GM12878 (cell line): ENCODE results near the gene GIPC1. TPM values are rescaled to one million over a fixed set of nuclear protein-coding genes. Genes with fewer than 3 reads are reported as not detected.

Source experiments
- CBX5 ChIP-seq: sonication (generic); IDR thresholded peaks from 2 replicates; pipeline ENCODE4 v1.6.1; 2016; ENCODE audit warnings: low read depth, moderate library complexity, mild to moderate bottlenecking, inconsistent platforms
- HDAC2 ChIP-seq: fragments of 200-600 bp; sonication (generic); IDR thresholded peaks from 2 replicates; pipeline ENCODE4 v1.6.1; 2017
- MAX ChIP-seq: IDR thresholded peaks from 2 replicates; pipeline ENCODE4 v1.6.1; 2012; ENCODE audit warnings: low read depth, low read length, improper control_type of control experiment
- MEF2A ChIP-seq: IDR thresholded peaks from 2 replicates; pipeline ENCODE4 v1.6.1; 2011; ENCODE audit warnings: low read depth, mild to moderate bottlenecking, low read length, moderate library complexity; ENCODE audit not compliant: insufficient read depth
- MEF2B ChIP-seq: fragments of 450-650 bp; IDR thresholded peaks from 2 replicates; pipeline ENCODE4 v1.6.1; 2018; ENCODE audit warnings: mild to moderate bottlenecking, moderate library complexity; ENCODE audit not compliant: partially characterized antibody, poor library complexity, severe bottlenecking
- MLLT1 ChIP-seq: fragments of 450-650 bp; IDR thresholded peaks from 2 replicates; pipeline ENCODE4 v1.6.1; 2016; ENCODE audit warnings: mild to moderate bottlenecking
- MYB ChIP-seq: fragments of 150-350 bp; IDR thresholded peaks from 2 replicates; pipeline ENCODE4 v1.6.1; 2014; ENCODE audit warnings: mild to moderate bottlenecking, low read depth, low read length, borderline replicate concordance
- RELB ChIP-seq: fragments of 450-650 bp; IDR thresholded peaks from 2 replicates; pipeline ENCODE4 v1.6.1; 2017; ENCODE audit warnings: low read depth, mild to moderate bottlenecking, moderate library complexity
- SMAD5 ChIP-seq: IDR thresholded peaks from 2 replicates; pipeline ENCODE4 v1.6.1; 2016; ENCODE audit warnings: antibody characterized with exemption, low read depth
- SPI1 ChIP-seq: IDR thresholded peaks from 2 replicates; pipeline ENCODE4 v1.6.1; 2011; ENCODE audit warnings: low read depth, mild to moderate bottlenecking, low read length, moderate library complexity, borderline replicate concordance; ENCODE audit not compliant: insufficient read depth
- TAF1 ChIP-seq: IDR thresholded peaks from 2 replicates; pipeline ENCODE4 v1.6.1; 2011; ENCODE audit warnings: mild to moderate bottlenecking, low read depth, low read length, borderline replicate concordance
- USF2 ChIP-seq: IDR thresholded peaks from 2 replicates; pipeline ENCODE4 v1.6.1; 2011; ENCODE audit warnings: low read depth, low read length, improper control_type of control experiment, borderline replicate concordance
- WRNIP1 ChIP-seq: IDR thresholded peaks from 2 replicates; pipeline ENCODE4 v1.6.1; 2011; ENCODE audit warnings: low read depth, low read length, improper control_type of control experiment, borderline replicate concordance
- YBX1 ChIP-seq: fragments of 450-650 bp; IDR thresholded peaks from 2 replicates; pipeline ENCODE4 v1.6.1; 2016; ENCODE audit warnings: antibody characterized with exemption
- ZBTB11 ChIP-seq: fragments of 450-650 bp; formaldehyde crosslinking; IDR thresholded peaks from 2 replicates; pipeline ENCODE4 v1.5.0; 2022; ENCODE audit warnings: mild to moderate bottlenecking, missing genetic modification characterization
- ZNF384 ChIP-seq: IDR thresholded peaks from 2 replicates; pipeline ENCODE4 v1.6.1; 2012; ENCODE audit warnings: low read depth, mild to moderate bottlenecking, low read length, improper control_type of control experiment, borderline replicate concordance
- ZNF592 ChIP-seq: fragments of 450-650 bp; IDR thresholded peaks from 2 replicates; pipeline ENCODE4 v1.6.1; 2017; ENCODE audit warnings: mild to moderate bottlenecking, moderate library complexity
- ZSCAN29 ChIP-seq: fragments of 450-650 bp; IDR thresholded peaks from 2 replicates; pipeline ENCODE4 v1.6.1; 2017; ENCODE audit warnings: mild to moderate bottlenecking, moderate library complexity
- ZZZ3 ChIP-seq: IDR thresholded peaks from 2 replicates; pipeline ENCODE4 v1.6.1; 2011; ENCODE audit warnings: low read depth; ENCODE audit not compliant: control insufficient read depth, insufficient read length
- polyA plus RNA-seq, 11 experiments: library from polyadenylated mRNA; depleted of rRNA in 4 of 11; unstranded in 6 of 11; stranded (reverse) in 5 of 11; fragments of >200 nt; fragmentation: Nextera tagmentation in 4 of 11; fragmentation: Illumina TruSeq in 1 of 11; extraction: Ambion mirVana in 4 of 11; extraction: Trizol in 1 of 11; gene quantifications; 1 replicate in 1 of 11; 2 replicates in 10 of 11; pipeline versions ENCODE4 v1.2.1 to v1.2.3, GENCODE V29; 2011 to 2016; ENCODE audit warnings: inconsistent platforms in 2 of 11, missing spikeins in 2 of 11, low read depth in 1 of 11
- total RNA-seq, 4 experiments: library from RNA; depleted of rRNA in 3 of 4; stranded (reverse); fragments of >200 nt in 3 of 4; fragmentation: Illumina TruSeq in 1 of 4; extraction: Trizol in 1 of 4; gene quantifications; 2 replicates each; pipeline versions ENCODE4 v1.2.1 to v1.2.3, GENCODE V29; 2013 to 2021

GIPC1 gene
- total and polyA plus RNA-seq, 10 of the 15 experiments (the other 5 are each of a cell fraction or from before 2014, with no cell fraction given), result 0.47 to 24.1 (median 13.6) TPM

GRCh38 chr19:14440049-14440448 is 55.9 kb downstream of the GIPC1 start (continued):
- TF ChIP-seq MEF2A (no peak), CBX5 (no peak), MEF2B (peak; percentile 44), SPI1 (peak; percentile 100), ZNF384 (no peak), ZZZ3 (no peak), HDAC2 (no peak), MLLT1 (0 out of 2 replicates have a peak, but pooled peaks have one; percentile 19), USF2 (no peak), ZSCAN29 (no peak), ZBTB11 (CRISPR knock-in tag) (no peak), TAF1 (peak; percentile 86), SMAD5 (peak; percentile 29; the same call in 1 of the 2 replicates), MAX (no peak), ZNF592 (no peak), YBX1 (no peak), MYB (no peak), RELB (peak; percentile 50; the same call in 1 of the 2 replicates), WRNIP1 (no peak)
